ENCODE results near the gene OSBP.

DNA sequence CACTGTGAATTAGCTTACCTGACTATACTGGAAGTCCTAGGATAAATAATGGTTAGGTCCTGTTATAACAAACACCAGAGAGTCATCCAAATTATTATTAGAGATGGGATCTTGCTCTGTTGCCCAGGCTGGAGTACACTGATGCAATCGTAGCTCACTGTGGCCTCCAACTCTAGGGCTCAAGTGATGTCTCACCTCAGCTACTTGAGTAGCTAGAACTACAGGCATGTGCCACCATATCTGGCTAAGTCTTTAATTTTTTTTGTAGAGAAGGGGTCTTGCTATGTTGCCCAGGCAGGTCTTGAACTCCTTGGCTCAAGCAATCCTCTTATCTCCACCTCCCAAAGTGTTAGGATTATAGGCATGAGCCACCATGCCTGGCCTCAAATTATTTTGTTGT is 37.2 kb downstream of the OSBP start:
- TF ChIP-seq POLR2A (IDR thresholded peaks at IDR 0.05) (no peak), EP300 (IDR thresholded peaks at IDR 0.05) (no peak)
- TF ChIP-seq, protein P1, sequence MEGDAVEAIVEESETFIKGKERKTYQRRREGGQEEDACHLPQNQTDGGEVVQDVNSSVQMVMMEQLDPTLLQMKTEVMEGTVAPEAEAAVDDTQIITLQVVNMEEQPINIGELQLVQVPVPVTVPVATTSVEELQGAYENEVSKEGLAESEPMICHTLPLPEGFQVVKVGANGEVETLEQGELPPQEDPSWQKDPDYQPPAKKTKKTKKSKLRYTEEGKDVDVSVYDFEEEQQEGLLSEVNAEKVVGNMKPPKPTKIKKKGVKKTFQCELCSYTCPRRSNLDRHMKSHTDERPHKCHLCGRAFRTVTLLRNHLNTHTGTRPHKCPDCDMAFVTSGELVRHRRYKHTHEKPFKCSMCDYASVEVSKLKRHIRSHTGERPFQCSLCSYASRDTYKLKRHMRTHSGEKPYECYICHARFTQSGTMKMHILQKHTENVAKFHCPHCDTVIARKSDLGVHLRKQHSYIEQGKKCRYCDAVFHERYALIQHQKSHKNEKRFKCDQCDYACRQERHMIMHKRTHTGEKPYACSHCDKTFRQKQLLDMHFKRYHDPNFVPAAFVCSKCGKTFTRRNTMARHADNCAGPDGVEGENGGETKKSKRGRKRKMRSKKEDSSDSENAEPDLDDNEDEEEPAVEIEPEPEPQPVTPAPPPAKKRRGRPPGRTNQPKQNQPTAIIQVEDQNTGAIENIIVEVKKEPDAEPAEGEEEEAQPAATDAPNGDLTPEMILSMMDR (IDR thresholded peaks at IDR 0.05) = no peak
